ENCODE results near the gene HCFC1R1. TPM values are rescaled to one million over a fixed set of nuclear protein-coding genes. Genes with fewer than 3 reads are reported as not detected.

The HCFC1R1 gene
- total and polyA plus RNA-seq, 2 experiments from 2014 or later, result 30.2 to 192 TPM

GRCh38 chr16:3050487-3050886 lies 26.7 kb upstream of the HCFC1R1 start:
- H3K36me3 Mint-ChIP-seq (ENCODE audit: low read depth), result peaks cover 45% of the 10 kb centered on the region
- Histone ChIP-seq H3K27ac (ENCODE audit: low read depth) (no peak overlapping the region), H3K36me3 (ENCODE audit: insufficient read depth) (no peaks in the 10 kb centered on the region), H2AFZ (no peak overlapping the region), H3K4me2 (no peak overlapping the region), H4K20me1 (replicated peaks; ENCODE audit: insufficient read depth) (peaks cover 7% of the 10 kb centered on the region), H3F3A (replicated peaks; ENCODE audit: low read depth) (peaks cover 11% of the 10 kb centered on the region), H3K4me1 (ENCODE audit: insufficient read depth) (peaks cover 9% of the 10 kb centered on the region; the same call in 1 of the 2 replicates), H3K9me2 (ENCODE audit: insufficient read depth) (no peaks in the 10 kb centered on the region), H3K4me3 (no peak overlapping the region), H3K27me3 (ENCODE audit: insufficient read depth) (peaks cover 27% of the 10 kb centered on the region), H3K79me2 (replicated peaks; ENCODE audit: insufficient read depth) (no peaks in the 10 kb centered on the region; the same call in 1 of the 2 replicates)
- H3K27ac Mint-ChIP-seq, result no peak overlapping the region
- H3K4me3 Mint-ChIP-seq, result no peak overlapping the region
- DNase-seq (ENCODE audit: low spot score), result no peak
- H3K27me3 Mint-ChIP-seq (ENCODE audit: insufficient read depth, low read depth, poor library complexity), result peaks cover 25% of the 10 kb centered on the region
- H3K4me1 Mint-ChIP-seq, result peaks cover 14% of the 10 kb centered on the region
- peaks cover 4% of the 10 kb centered on the region; the same call in 2 of the 3 replicates for H3K9me3 Mint-ChIP-seq
- TF ChIP-seq REST (IDR thresholded peaks at IDR 0.05; ENCODE audit: unreplicated experiment) (no peak), POLR2AphosphoS5 (IDR thresholded peaks at IDR 0.05; ENCODE audit: low read depth) (no peak)
- no peak for ATAC-seq

GRCh38 chr16:3049921-3050481 lies 26.3 kb upstream of the HCFC1R1 start:
- Mint-ChIP-seq H3K9me3 (peaks cover 8% of the 10 kb centered on the region), H3K27ac (no peak overlapping the region), H3K27me3 (ENCODE audit: insufficient read depth, low read depth, poor library complexity) (peaks cover 28% of the 10 kb centered on the region), H3K4me1 (peaks cover 12% of the 10 kb centered on the region), H3K4me3 (no peak overlapping the region), H3K36me3 (ENCODE audit: low read depth) (peaks cover 43% of the 10 kb centered on the region)
- Histone ChIP-seq H3K36me3 (ENCODE audit: insufficient read depth) (no peaks in the 10 kb centered on the region), H3K27me3 (ENCODE audit: insufficient read depth) (peaks cover 27% of the 10 kb centered on the region), H3K9me2 (ENCODE audit: insufficient read depth) (no peaks in the 10 kb centered on the region), H3K27ac (ENCODE audit: low read depth) (no peak overlapping the region), H3K4me3 (no peak overlapping the region), H4K20me1 (replicated peaks; ENCODE audit: insufficient read depth) (peaks cover 7% of the 10 kb centered on the region), H2AFZ (no peak overlapping the region), H3F3A (replicated peaks; ENCODE audit: low read depth) (peaks cover 14% of the 10 kb centered on the region), H3K79me2 (replicated peaks; ENCODE audit: insufficient read depth) (no peaks in the 10 kb centered on the region; the same call in 1 of the 2 replicates), H3K4me1 (ENCODE audit: insufficient read depth) (peaks cover 9% of the 10 kb centered on the region; the same call in 1 of the 2 replicates), H3K4me2 (no peak overlapping the region)
- no peak for DNase-seq (ENCODE audit: low spot score)
- TF ChIP-seq POLR2AphosphoS5 (IDR thresholded peaks at IDR 0.05; ENCODE audit: low read depth), result peak; percentile 11; the same call in 1 of the 2 replicates
- TF ChIP-seq STAT1 (IDR thresholded peaks at IDR 0.05; ENCODE audit: unreplicated experiment), result no peak
- no peak for ATAC-seq

- Mint-ChIP-seq H3K27me3 (ENCODE audit: insufficient read depth, low read depth, poor library complexity) (peaks cover 29% of the 10 kb centered on the region), H3K9me3 (peaks cover 11% of the 10 kb centered on the region), H3K27ac (no peak overlapping the region), H3K4me1 (peaks cover 23% of the 10 kb centered on the region), H3K36me3 (ENCODE audit: low read depth) (peaks cover 42% of the 10 kb centered on the region), H3K4me3 (peak overlapping the region; percentile 82)
- H3K27ac ChIP-seq (ENCODE audit: low read depth), result no peak overlapping the region
- H3K27me3 ChIP-seq (ENCODE audit: insufficient read depth), result peaks cover 39% of the 10 kb centered on the region
- no peaks in the 10 kb centered on the region for H3K9me2 ChIP-seq (ENCODE audit: insufficient read depth)
- H2AFZ ChIP-seq, result no peak overlapping the region; the same call in 1 of the 2 replicates
- H3K36me3 ChIP-seq (ENCODE audit: insufficient read depth), result no peaks in the 10 kb centered on the region
- TF ChIP-seq CREB1 (CRISPR knock-in tag; IDR thresholded peaks at IDR 0.05; ENCODE audit: low read depth), result no peak
- H3K4me2 ChIP-seq, result peak overlapping the region; percentile 96
- peaks cover 17% of the 10 kb centered on the region; the same call in 1 of the 2 replicates for H3K4me1 ChIP-seq (ENCODE audit: insufficient read depth)
- H3K79me2 ChIP-seq (replicated peaks; ENCODE audit: insufficient read depth), result peaks cover 5% of the 10 kb centered on the region
- peaks cover 10% of the 10 kb centered on the region for H4K20me1 ChIP-seq (replicated peaks; ENCODE audit: insufficient read depth)
- H3K4me3 ChIP-seq, result peak overlapping the region; percentile 94
- DNase-seq (ENCODE audit: low spot score) (peak; percentile 54), ATAC-seq (peak; percentile 19)
- H3F3A ChIP-seq (replicated peaks; ENCODE audit: low read depth), result peaks cover 17% of the 10 kb centered on the region
Measured at GRCh38 chr16:3047387-3047720, 23.6 kb upstream of the HCFC1R1 start.

All from GM23338 (cell line).